GM12878 (cell line): ENCODE data around the gene PLA2G4A. TPM values are rescaled to one million over a fixed set of nuclear protein-coding genes. Genes with fewer than 3 reads are reported as not detected.

Experiments
- ATAC-seq: fragments of 200-7000 bp; cut with Tn5 transposase; 3 replicates; pipeline ENCODE4 v1.9.1; 2020; ENCODE audit warnings: mild to moderate bottlenecking, moderate library complexity
- BruUV-seq: library from RNA; stranded (reverse); fragments of 400-500 nt; replicated peaks from 2 replicates; lab custom pipeline; 2021; lab: Mats Ljungman, UMichigan
- CTCF ChIA-PET: fragments of 300-600 bp; sonication (Branson Sonifier 250); formaldehyde crosslinking; extraction: SDS; loops from one replicate; lab custom pipeline; 2021; ENCODE audit warnings: inconsistent platforms; lab: Yijun Ruan, JAX
- POLR2A ChIA-PET: fragments of 350-600 bp; formaldehyde crosslinking; extraction: SDS; loops from one replicate; lab custom pipeline; 2021; ENCODE audit warnings: inconsistent platforms; lab: Charles Lee
- RAD21 ChIA-PET: fragments of 300-600 bp; sonication (Branson Sonifier 250); formaldehyde crosslinking; loops from one replicate; lab custom pipeline; 2023; ENCODE audit warnings: antibody characterized with exemption; ENCODE audit not compliant: unreplicated experiment; lab: Charles Lee
- SMC1A ChIA-PET: fragments of 300-600 bp; sonication (Branson Sonifier 250); formaldehyde crosslinking; loops from one replicate; lab custom pipeline; 2023; ENCODE audit not compliant: unreplicated experiment, uncharacterized antibody; lab: Charles Lee
- DNase-seq: peaks from one replicate; pipeline ENCODE4 v3.0.0-alpha.2; 2011; ENCODE audit warnings: low read depth, low spot score
- FAIRE-seq: peaks from 3 replicates; lab custom pipeline; 2011; peaks lifted over from hg19 to GRCh38; lab: Jason Lieb, UNC
- H2AFZ ChIP-seq: 2 replicates; pipeline ENCODE4 v1.6.0; 2011; ENCODE audit warnings: low read depth, low read length, control low read depth; ENCODE audit not compliant: control insufficient read depth
- H3K27ac ChIP-seq: 2 replicates; pipeline ENCODE4 v1.5.1; 2011; ENCODE audit warnings: control low read depth; ENCODE audit not compliant: control insufficient read depth, insufficient read depth
- H3K27me3 ChIP-seq, 2 experiments: replicated peaks in 1 of 2; 2 replicates each; pipeline versions ENCODE4 v1.6.0 to v1.6.1; 2011; ENCODE audit warnings: low read length in 1 of 2; ENCODE audit not compliant: control insufficient read depth in 2 of 2, insufficient read depth in 2 of 2
- H3K36me3 ChIP-seq, 2 experiments: 2 replicates each; pipeline ENCODE4 v1.5.1; 2011; ENCODE audit warnings: low read length in 1 of 2; ENCODE audit not compliant: control insufficient read depth in 2 of 2, insufficient read depth in 2 of 2
- H3K4me1 ChIP-seq: 2 replicates; pipeline ENCODE4 v1.6.1; 2011; ENCODE audit warnings: mild to moderate bottlenecking, low read length, moderate library complexity, mixed read lengths; ENCODE audit not compliant: control insufficient read depth, insufficient read depth
- H3K4me2 ChIP-seq: 2 replicates; pipeline ENCODE4 v1.6.0; 2011; ENCODE audit warnings: control low read depth; ENCODE audit not compliant: control insufficient read depth, insufficient read depth
- H3K4me3 ChIP-seq: fragments of 200-600 bp; sonication (generic); 2 replicates; pipeline ENCODE4 v1.5.1; 2016
- H3K79me2 ChIP-seq: 2 replicates; pipeline ENCODE4 v1.6.0; 2011; ENCODE audit warnings: low read length; ENCODE audit not compliant: control insufficient read depth, insufficient read depth
- H3K9ac ChIP-seq: 2 replicates; pipeline ENCODE4 v1.8.0; 2011; ENCODE audit warnings: low read length, control low read depth, mixed read lengths; ENCODE audit not compliant: control insufficient read depth, insufficient read depth
- H3K9me3 ChIP-seq: replicated peaks from 3 replicates; pipeline ENCODE4 v1.5.1; 2011; ENCODE audit warnings: mild to moderate bottlenecking, low read length; ENCODE audit not compliant: control insufficient read depth, insufficient read depth
- H4K20me1 ChIP-seq: 2 replicates; pipeline ENCODE4 v1.6.0; 2011; ENCODE audit not compliant: control insufficient read depth, insufficient read depth
- BMI1 ChIP-seq: fragments of 450-650 bp; IDR thresholded peaks from 2 replicates; pipeline ENCODE4 v1.6.1; 2016; ENCODE audit warnings: mild to moderate bottlenecking, moderate library complexity, borderline replicate concordance
- CBX3 ChIP-seq: fragments of 200-600 bp; sonication (generic); IDR thresholded peaks from 2 replicates; pipeline ENCODE4 v1.6.1; 2016; ENCODE audit warnings: low read depth, borderline replicate concordance
- E2F4 ChIP-seq: IDR thresholded peaks from 2 replicates; pipeline ENCODE4 v1.6.1; 2012; ENCODE audit warnings: low read depth, low read length, improper control_type of control experiment
- EGR1 ChIP-seq, 2 experiments: IDR thresholded peaks; 1 replicate in 1 of 2; 2 replicates in 1 of 2; pipeline ENCODE4 v1.6.1; 2011 to 2012; ENCODE audit warnings: low read depth in 2 of 2, low read length in 2 of 2, borderline replicate concordance in 1 of 2, mild to moderate bottlenecking in 1 of 2, moderate library complexity in 1 of 2
- ETV6 ChIP-seq, 2 experiments: fragments of 450-650 bp in 1 of 2; IDR thresholded peaks in 1 of 2; conservative IDR thresholded peaks in 1 of 2; 2 replicates each; pipeline ENCODE4 v1.6.1; 2014; ENCODE audit warnings: antibody characterized with exemption in 1 of 2, borderline replicate concordance in 1 of 2, low read depth in 1 of 2, mild to moderate bottlenecking in 1 of 2, moderate library complexity in 1 of 2
- HDAC2 ChIP-seq: fragments of 200-600 bp; sonication (generic); IDR thresholded peaks from 2 replicates; pipeline ENCODE4 v1.6.1; 2017
- HDAC6 ChIP-seq: fragments of 200-600 bp; sonication (generic); IDR thresholded peaks from one replicate; pipeline ENCODE4 v1.8.0; 2017; ENCODE audit warnings: antibody characterized with exemption; ENCODE audit not compliant: unreplicated experiment
- LARP7 ChIP-seq: fragments of 450-650 bp; IDR thresholded peaks from 2 replicates; pipeline ENCODE4 v1.6.1; 2017; ENCODE audit warnings: mild to moderate bottlenecking
- MLLT1 ChIP-seq: fragments of 450-650 bp; IDR thresholded peaks from 2 replicates; pipeline ENCODE4 v1.6.1; 2016; ENCODE audit warnings: mild to moderate bottlenecking
- MTA3 ChIP-seq: IDR thresholded peaks from 2 replicates; pipeline ENCODE4 v1.6.1; 2012; ENCODE audit warnings: low read length, inconsistent platforms, borderline replicate concordance
- SRF ChIP-seq, 2 experiments: IDR thresholded peaks; 2 replicates each; pipeline ENCODE4 v1.6.1; 2011; ENCODE audit warnings: low read depth in 2 of 2, low read length in 2 of 2, mild to moderate bottlenecking in 1 of 2, moderate library complexity in 1 of 2
- SUZ12 ChIP-seq: fragments of 200-600 bp; sonication (generic); IDR thresholded peaks from one replicate; pipeline ENCODE4 v1.6.1; 2018; ENCODE audit warnings: antibody characterized with exemption, mild to moderate bottlenecking; ENCODE audit not compliant: unreplicated experiment
- TBL1XR1 ChIP-seq: IDR thresholded peaks from 2 replicates; pipeline ENCODE4 v1.6.1; 2012; ENCODE audit warnings: low read depth, low read length, improper control_type of control experiment
- TCF3 ChIP-seq: IDR thresholded peaks from 2 replicates; pipeline ENCODE4 v1.6.1; 2012; ENCODE audit warnings: low read depth, mild to moderate bottlenecking, low read length, borderline replicate concordance; ENCODE audit not compliant: insufficient read depth
- YY1 ChIP-seq: IDR thresholded peaks from 2 replicates; pipeline ENCODE4 v1.6.1; 2011; ENCODE audit warnings: low read depth, mild to moderate bottlenecking, low read length
- ZNF274 ChIP-seq: IDR thresholded peaks from one replicate; pipeline ENCODE4 v1.8.0; 2011; ENCODE audit not compliant: insufficient read length, insufficient read depth
- ZNF592 ChIP-seq: fragments of 450-650 bp; IDR thresholded peaks from 2 replicates; pipeline ENCODE4 v1.6.1; 2017; ENCODE audit warnings: mild to moderate bottlenecking, moderate library complexity
- in situ Hi-C: fragments of 300-500 bp; cut with MboI; formaldehyde crosslinking; loops from 9 replicates; pipeline ENCODE4 v1.14.3; 2018; ENCODE audit warnings: mixed read lengths
- intact Hi-C: fragments of 100-400 bp; cut with micrococcal nuclease; formaldehyde crosslinking; loops from one replicate; pipeline ENCODE4 v1.14.2; 2022; ENCODE audit not compliant: unreplicated experiment
- polyA plus RNA-seq, 11 experiments: library from polyadenylated mRNA; depleted of rRNA in 4 of 11; unstranded in 6 of 11; stranded (reverse) in 5 of 11; fragments of >200 nt; fragmentation: Nextera tagmentation in 4 of 11; fragmentation: Illumina TruSeq in 1 of 11; extraction: Ambion mirVana in 4 of 11; extraction: Trizol in 1 of 11; gene quantifications; 1 replicate in 1 of 11; 2 replicates in 10 of 11; pipeline versions ENCODE4 v1.2.1 to v1.2.3, GENCODE V29; 2011 to 2016; ENCODE audit warnings: inconsistent platforms in 2 of 11, missing spikeins in 2 of 11, low read depth in 1 of 11
- total RNA-seq, 4 experiments: library from RNA; depleted of rRNA in 3 of 4; stranded (reverse); fragments of >200 nt in 3 of 4; fragmentation: Illumina TruSeq in 1 of 4; extraction: Trizol in 1 of 4; gene quantifications; 2 replicates each; pipeline versions ENCODE4 v1.2.1 to v1.2.3, GENCODE V29; 2013 to 2021

PLA2G4A gene
- total and polyA plus RNA-seq, 10 of the 15 experiments (the other 5 are each of a cell fraction or from before 2014, with no cell fraction given): 0.70 to 3.3 (median 1.5) TPM; not detected in 1

GRCh38 chr1:186780076-186780475 is 48.7 kb upstream of the PLA2G4A start:
- no TSS peak for BruUV-seq
- intact Hi-C loops (no loop called here), in situ Hi-C loops (no loop called here)
- no peaks in the 10 kb centered on the region for H3K79me2 ChIP-seq
- no peaks in the 10 kb centered on the region; a peak in 1 of 4 replicates for H3K27me3 ChIP-seq
- no peak for FAIRE-seq
- ChIA-PET CTCF (no interaction called here), SMC1A (interaction anchor here (0.7 kb wide), 1 partner anchor 9 kb away, joined by 3 read pairs; no protein-coding TSS in a partner anchor), RAD21 (no interaction called here), POLR2A (no interaction called here)
- H3K27ac ChIP-seq: no peak overlapping the region
- H2AFZ ChIP-seq: no peak overlapping the region
- no peaks in the 10 kb centered on the region for H3K36me3 ChIP-seq
- no peak overlapping the region for H3K9ac ChIP-seq
- no peaks in the 10 kb centered on the region; the same call in 2 of the 3 replicates for H3K9me3 ChIP-seq
- no peaks in the 10 kb centered on the region for H4K20me1 ChIP-seq
- H3K4me2 ChIP-seq: 0 out of 2 replicates have a peak overlapping the region, but pooled peaks have one; percentile 3
- no peak overlapping the region for H3K4me3 ChIP-seq
- ATAC-seq: no peak
- no peak for TF ChIP-seq ZNF274
- no peak for TF ChIP-seq HDAC2
- no peak for TF ChIP-seq MTA3
- TF ChIP-seq LARP7: no peak
- TF ChIP-seq E2F4: no peak
- TF ChIP-seq MLLT1: no peak
- no peak for TF ChIP-seq ZNF592
- TF ChIP-seq YY1: no peak
- no peak for TF ChIP-seq SUZ12
- TF ChIP-seq TCF3: no peak
- TF ChIP-seq CBX3: no peak
- TF ChIP-seq ETV6 (conservative IDR thresholded peaks at IDR 0.05 in 1 of 2, IDR thresholded peaks at IDR 0.05 in 1 of 2; ENCODE audit: borderline replicate concordance in 1 of 2, low read depth in 1 of 2): no peak
- no peak for TF ChIP-seq BMI1
- TF ChIP-seq HDAC6: no peak
- TF ChIP-seq SRF (IDR thresholded peaks at IDR 0.05; ENCODE audit: low read depth in 2 of 2, low read length in 2 of 2): no peak
- no peak for TF ChIP-seq TBL1XR1
- no peak for TF ChIP-seq EGR1 (IDR thresholded peaks at IDR 0.05; ENCODE audit: borderline replicate concordance in 1 of 2, low read depth in 2 of 2, low read length in 2 of 2)
- TF ChIP-seq, all 136 proteins: peak for 0
- no peak for DNase-seq
- no peaks in the 10 kb centered on the region for H3K4me1 ChIP-seq
